GM19240 (cell line): ENCODE measurements around the gene ELN.
A peak's percentile ranks its signal among the peaks of the same experiment; 100 is the strongest.
"Not testable (repeated sequence)": the region's sequence is repeated elsewhere in the genome, so short reads cannot be mapped to it uniquely, and the experiment has no call there.

Experiments used
- DNase-seq: peaks from one replicate; pipeline ENCODE4 v3.0.0; 2011; ENCODE audit warnings: low spot score; ENCODE audit not compliant: insufficient read length

ELN gene

DNA sequence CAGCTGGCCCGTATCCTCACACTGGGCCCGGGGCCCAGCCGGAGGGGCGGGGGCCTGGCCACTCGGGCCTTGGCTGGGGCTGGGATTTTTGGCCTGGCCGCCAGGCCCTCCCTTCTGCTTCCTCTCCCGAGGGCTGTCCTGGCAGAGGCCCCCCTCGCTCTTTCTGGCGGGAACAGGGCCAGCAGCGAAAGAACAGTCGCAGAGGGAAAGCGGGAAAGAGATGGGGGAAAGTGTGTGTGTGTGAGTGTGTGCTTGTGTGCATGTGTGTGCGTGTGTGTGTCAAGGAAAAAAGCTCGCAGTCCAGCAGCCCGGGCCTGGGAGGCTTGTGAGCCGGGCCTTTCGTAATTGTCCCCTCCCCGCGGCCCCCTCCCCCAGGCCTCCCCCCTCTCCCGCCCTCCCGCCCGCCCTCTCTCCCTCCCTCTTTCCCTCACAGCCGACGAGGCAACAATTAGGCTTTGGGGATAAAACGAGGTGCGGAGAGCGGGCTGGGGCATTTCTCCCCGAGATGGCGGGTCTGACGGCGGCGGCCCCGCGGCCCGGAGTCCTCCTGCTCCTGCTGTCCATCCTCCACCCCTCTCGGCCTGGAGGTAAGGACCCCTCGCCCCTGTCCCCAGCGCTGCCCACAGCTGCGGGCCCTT, at the start of gene ELN:
Gene ELN, plus strand, starts transcription at position 491 of the 638 bp plus-strand sequence. Its CDS starts 15 bp downstream, at position 506.
- no peak for DNase-seq

DNA sequence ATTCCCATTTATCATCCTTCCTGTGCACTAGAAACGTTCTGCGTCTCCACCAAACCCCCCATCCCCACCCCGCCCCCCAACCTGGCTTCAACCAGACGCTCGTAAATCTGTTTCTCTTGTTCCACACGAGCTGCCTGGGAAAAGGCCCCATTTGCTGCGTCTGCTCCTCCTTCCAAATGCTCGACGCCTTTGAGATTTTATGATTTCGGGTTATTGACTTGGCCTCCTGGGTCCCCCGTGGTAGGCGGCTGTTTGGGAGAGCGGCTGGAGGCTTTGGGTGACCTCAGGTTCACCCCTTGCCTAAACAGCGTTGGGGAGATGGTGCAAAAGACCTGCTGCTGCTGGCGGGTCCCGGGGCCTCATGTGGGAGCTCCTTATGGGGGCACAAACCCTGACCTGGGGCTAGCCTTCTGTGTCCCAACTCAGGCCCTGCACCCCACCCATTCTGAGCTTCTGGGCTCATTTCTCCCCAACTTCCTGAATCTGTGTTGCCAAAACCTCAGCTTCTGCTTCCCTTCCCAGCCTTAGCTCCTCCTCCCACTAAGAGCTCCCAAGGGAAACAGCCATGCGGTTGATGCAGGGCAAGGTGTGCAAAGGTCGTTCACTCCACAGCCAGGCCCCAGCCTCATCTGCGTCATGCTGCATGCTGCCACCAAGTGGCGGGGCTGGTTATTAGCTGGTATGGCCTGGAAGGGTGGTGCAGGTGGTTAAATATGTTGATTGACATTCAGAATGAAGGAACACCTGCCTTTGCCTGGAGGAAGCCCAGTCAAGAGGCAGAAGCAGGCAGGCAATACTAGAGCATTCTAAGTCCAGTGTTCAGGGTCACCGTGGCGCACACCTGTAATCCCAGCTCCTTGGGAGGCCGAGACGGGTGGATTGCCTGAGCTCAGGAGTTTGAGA, 49.1 kb upstream of the ELN start:
- peak; percentile 67 for DNase-seq

DNA sequence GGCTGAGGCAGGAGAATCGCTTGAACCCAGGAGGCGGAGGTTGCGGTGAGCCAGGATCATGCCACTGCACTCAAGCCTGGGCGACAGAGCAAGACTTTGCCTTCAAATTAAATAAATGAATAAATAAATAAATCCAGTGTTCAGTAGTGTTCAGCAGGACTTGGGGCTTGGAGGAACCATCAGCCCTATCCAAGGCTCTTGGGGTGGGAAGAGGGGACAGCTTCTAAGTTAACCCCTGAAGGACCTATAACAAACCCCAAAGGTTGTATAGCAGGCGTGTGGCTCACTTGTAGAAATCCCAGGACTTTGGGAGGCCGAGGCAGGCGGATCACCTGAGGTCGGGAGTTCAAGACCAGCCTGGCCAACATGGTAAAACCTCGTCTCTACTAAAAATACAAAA, 48.3 kb upstream of the ELN start:
- not testable (repeated sequence) for DNase-seq

DNA sequence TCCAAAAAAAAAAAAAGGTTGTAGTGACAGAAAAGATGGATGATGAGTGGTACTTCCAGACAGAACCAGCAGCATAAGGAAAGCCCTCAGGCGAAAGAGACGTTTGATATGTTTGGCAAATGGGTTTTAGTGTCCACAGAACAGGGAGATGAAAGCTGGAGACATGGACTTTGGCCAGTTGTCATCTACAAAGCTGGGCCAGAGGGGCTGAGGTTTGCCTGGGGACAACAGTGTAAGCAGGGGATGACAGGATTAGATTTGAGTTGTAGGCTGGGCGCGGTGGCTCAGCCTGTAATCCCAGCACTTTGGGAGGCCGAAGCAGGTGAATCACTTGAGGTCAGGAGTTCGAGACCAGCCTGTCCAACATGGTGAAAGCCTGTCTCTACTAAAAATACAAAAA, 47.8 kb upstream of the ELN start:
- DNase-seq: no peak

DNA sequence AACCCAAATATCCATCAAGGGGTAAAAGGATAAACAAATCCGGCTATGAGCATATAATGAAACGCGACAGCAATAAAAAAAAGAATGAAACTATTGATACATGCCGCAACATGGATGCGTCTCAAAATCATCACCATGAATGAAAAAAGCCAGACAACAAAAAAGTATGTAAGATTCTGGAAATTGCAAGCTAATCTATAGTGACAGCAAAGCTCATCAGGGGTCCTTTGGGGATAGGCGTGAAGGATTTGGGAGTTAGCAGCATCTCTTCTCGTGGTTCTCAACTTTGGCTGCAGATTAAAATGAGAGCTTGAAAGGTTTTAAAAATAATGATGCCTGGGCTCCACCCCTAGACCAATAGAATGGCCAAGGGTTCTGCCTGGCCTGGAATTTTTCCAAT, 46.0 kb upstream of the ELN start:
- DNase-seq: no peak

DNA sequence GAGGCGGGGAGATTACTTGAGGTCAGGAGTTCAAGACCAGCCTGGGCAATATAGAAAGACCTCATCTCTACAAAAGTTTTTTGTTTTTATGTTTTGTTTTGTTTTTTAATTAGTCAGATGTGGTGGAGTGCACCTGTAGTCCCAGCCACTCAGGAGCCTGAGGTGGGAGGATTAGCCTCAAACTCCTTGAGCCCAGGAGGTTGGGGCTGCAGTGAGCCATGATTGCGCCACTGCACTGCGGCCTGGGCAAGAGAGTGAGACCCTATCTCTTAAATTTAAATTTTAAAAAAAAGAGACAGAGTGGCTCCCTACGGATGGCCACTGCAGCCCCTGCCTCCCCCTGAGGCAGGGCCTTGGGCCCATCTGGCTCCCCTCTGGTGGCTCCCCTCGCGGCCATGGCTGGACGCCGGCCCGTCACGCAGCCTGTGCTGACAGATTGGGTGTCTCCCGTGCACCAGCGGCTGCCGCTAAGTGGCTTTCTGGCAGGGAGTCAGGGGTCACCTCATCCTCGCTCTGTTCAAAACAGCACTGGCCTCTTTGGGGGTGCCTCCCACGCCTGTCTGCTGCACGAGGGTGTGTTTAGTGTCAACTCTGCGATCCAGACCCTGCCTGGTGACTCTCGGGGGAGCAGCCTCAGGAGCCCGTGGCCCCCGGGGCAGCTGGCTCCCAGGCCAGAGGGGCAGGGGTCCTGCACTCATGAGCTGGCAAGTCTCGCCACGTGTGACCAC, 44.4 kb upstream of the ELN start:
- DNase-seq: no peak

DNA sequence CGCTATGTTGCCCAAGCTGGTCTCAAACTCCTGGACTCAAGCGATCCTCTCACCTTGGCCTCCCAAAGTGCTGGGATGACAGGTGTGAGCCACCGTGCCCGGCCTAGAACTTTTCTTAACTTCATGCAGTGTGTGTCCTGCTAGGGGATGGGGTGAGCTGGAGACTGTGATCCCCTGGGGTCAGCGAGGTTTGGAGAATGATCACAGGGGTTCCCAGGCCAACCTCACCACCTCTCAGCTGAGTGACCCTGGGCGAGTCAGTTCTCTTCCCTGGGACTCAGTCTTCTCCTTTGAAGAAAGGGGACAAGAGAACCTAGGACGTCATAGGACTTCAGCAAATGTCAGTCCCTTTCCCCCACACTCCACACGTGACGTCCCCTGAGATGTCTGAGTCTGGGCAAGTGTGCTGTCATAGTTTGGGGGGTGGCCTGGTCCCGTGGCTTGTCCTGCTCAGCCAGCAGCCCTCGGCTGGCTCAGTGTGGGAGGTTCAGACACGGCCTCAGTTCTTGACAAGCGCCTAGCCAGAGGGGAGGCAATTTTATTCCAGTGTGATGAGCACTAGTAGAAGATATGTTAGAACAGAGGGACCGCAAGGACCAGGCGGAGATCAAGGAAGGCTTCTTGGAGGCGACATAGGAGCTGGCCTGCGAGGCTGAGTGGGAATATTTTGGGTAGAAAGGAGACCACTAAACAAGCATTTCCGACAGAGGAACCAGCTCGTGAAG, 43.3 kb upstream of the ELN start:
- no peak for DNase-seq

DNA sequence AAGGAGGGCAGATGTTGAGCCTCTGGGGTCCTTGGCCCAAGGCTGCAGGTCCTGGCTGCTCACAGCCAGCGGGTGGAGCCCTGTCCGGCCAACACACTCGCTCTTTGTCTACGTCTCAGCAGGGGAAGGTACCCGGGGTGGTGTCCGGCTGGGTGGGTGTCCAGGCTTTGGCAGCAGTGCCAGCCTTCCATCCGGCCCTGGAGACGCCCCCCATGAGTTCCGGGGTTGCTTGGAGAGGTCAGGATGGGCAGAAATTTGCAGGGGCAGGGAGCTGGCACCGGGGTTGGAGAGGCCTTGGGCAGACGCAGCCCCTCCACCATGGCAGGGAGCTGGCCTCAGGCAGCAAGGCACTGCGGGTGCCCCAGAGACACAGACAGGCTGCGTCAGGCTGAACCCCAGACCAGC, 42.2 kb upstream of the ELN start:
- DNase-seq: no peak

DNA sequence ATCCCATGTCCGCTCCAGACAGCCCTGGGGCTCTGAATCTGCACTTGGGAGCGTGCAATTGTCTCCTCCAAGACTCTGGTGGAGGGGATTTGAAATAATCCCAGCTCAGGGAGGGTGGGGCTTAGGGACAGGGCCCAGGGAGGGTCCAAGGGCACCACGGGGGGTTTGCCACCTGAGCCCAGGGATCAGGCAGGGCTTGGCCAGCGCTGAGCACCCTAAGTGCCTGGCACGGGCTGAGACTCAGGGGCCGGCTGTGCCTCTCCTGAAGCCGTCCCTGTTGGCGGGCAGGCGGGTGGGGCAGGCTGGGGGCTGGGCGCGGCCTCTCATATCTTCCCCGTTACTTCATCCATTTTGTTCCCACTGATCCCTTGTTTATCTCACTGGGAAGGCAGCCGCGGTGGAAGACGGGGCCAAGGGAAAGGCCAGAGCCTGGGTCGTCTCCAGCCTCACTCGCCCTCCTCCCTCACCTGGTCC, 41.8 kb upstream of the ELN start:
- DNase-seq: no peak

DNA sequence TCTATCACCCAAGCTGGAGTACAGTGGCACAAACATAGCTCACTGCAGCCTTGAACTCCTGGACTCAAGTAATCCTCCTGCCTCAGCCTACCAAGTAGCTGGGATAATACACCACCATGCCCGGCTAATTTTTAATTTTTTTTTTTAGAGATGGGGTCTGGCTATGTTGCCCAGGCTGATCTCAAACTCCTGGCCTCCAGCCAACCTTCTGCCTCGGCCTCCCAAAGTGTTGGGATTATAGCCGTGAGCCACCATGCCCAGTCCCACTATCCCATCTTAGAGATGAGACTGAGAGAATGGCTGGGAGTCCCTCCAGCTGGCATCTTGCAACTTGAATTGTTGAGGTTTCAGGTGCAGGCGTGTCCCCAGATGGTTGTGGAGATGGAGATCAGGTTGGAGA, 40.7 kb upstream of the ELN start:
- no peak for DNase-seq

DNA sequence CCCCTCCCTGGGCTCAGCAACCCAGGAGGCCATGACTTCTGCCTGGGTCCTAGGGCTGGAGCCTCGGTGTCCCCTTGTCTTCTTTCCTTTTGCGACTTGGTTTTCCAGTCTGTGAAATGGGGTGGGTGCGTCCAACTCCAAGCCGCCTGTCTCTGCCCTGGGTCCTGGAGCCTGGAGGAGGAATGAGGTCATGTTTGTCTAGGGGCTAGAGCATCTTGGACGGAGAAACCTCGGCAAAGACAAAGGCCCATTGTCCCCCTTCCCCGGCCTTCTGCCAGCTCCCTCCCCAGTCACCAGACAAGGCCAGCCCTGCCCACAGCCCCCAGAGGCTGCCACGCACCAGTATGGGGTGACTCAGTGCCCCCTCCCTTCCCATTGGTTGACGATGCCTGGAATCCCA, 39.8 kb upstream of the ELN start:
- DNase-seq: no peak

DNA sequence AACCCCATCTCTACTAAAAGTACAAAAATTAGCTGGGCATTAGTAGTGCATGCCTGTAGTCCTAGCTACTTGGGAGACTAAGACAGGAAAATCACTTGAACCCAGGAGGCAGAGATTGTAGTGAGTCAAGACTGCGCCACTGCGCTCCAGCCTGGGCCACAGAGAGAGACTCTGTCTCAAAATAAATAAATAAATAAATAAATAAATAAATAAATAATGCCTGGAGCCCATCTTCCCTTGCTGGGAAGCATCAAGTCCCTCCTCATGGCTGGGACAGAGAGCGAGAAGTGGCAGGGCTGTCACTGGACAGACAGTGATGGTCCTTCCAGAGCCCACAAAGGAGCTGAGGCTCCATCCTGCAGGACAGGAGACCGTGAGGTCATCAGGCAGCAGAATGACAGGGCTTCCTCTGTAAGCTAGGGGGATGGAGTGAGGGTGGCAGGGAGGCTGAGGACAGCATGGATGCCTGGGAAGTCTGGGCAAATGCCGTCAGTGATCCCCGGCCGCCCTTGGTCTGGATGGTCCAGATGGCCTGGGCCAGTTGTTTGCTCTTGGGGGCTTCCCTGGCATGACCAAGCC, 36.4 kb upstream of the ELN start:
- DNase-seq: no peak

DNA sequence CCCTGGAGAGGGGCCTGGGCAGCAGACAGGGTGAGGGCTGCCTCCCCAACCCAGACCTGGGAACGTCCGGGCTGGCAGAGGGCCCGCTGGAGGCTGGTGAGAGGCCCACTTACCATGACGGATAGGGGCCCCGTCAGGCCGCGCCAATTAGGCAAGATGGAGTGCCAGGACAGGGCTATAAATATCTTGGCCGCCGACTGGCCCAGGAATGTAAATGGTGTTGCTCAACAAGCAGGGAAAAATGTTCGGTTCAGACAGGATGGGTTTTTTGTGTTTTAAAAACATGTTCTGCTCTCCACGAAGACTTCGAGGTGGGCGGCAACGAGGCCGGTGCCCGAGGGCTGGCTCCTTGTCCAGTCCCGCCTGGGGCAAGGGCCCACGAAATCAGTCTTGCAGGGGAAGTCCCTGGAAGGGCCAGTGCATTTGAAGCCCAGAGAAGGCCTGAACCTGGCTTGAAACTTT, 35.8 kb upstream of the ELN start:
- DNase-seq: no peak

DNA sequence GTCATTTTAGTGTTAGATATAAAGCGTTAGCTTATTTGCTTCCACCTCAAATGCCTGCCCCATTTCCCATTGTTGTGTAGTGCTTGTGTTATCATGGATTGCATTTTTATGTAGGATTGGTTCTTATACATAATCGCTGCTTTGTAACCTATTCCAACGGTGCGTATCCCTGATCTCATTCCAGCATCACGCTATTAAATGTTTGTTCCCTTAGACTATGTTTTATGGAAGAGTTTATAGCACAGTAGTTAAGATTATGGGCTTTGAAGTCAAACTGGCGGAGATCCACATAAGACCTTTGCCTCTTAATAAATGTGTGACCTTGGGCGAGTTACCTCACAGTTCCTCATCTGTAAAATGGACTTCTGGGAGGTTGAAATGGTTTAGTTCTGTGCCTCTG, 34.0 kb upstream of the ELN start:
- DNase-seq: no peak

DNA sequence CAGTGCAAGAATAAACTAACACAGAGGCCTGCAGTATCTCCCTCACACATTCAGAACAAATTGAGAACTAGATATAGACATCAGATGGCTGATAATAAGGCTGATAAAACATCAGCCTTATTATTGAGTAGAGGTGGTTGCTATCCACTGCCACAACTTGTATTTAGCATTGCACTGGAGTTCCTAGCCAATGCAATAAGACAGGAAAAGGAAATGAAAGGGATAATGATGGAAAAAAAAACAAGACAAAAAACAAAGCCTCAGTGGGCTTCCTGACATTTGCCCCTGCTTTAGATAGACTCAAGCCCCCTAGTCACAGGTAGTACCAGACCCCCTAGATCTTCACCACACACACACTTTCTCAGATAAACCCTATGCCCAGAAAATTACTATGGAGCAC, 33.2 kb upstream of the ELN start:
- DNase-seq: no peak

DNA sequence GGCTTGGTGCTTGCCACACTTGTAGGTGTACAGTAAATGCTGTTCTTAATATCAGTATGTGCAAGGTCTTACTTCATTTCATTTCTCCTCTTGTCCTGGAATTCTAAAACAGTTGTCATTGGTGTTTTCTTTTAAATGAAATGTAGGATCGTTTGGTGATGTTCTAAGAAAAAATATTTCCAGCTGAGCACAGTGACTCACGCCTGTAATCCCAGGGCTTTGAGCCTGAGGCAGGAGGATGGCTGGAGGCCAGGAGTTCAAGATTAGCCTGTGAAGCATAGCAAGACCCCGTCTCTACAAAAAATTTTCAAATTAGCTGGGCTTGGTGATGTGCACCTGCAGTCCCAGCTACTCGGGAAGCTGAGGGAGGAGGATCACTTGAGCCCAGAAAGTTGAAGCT, 32.6 kb upstream of the ELN start:
- no peak for DNase-seq

DNA sequence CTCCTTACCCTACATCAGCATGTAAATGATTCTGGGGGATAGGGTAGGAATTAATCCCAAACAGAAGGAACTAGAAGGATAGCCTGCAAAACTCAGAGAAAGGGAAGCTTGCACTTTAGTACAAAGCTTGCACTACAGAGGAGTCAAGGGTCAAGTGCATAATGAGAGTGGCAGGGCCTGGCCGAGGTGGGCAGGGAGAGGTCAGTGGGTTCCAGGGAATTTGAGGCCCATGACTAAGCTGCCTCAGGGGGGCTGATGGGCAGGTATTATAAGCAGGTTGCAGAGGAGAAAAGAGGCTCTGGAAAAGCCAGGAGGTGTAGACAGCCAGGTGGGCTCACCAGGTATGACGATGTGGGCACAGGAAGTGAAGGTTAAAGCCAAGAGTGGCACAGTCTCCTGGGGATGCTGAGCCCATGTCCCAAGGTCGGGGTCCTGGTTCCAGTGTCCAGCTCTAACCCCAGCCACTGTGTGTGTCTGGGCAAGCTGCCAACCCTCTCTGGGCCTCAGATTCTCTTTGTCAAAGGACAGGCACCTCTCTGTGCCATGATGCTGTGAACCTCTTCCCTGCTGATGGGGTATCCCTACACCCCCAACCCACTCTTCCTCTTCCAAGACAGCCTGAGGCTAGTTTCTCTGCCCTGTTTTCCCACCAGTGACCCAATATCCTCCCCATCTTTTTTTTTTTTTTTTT, 32.0 kb upstream of the ELN start:
- DNase-seq: no peak

DNA sequence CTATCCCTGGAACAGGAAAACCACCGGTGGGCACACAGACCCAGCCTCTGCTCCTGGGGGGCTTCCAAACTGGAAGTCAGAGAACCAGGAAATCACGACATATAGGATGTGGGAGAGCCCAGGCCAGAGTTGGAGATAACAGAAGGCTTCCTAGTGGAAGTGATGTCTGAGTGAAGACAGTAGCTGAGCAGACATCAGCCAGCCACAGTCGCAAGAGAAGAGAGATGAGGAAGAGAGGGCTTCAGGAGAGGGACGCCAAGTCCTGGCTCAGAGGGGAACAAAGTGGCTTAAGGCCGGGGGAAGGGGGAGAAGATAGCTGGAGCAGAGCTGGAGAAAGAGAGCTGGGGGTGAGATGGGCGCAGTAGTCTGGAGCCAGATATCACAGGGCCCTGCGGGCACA, 30.9 kb upstream of the ELN start:
- DNase-seq: no peak

DNA sequence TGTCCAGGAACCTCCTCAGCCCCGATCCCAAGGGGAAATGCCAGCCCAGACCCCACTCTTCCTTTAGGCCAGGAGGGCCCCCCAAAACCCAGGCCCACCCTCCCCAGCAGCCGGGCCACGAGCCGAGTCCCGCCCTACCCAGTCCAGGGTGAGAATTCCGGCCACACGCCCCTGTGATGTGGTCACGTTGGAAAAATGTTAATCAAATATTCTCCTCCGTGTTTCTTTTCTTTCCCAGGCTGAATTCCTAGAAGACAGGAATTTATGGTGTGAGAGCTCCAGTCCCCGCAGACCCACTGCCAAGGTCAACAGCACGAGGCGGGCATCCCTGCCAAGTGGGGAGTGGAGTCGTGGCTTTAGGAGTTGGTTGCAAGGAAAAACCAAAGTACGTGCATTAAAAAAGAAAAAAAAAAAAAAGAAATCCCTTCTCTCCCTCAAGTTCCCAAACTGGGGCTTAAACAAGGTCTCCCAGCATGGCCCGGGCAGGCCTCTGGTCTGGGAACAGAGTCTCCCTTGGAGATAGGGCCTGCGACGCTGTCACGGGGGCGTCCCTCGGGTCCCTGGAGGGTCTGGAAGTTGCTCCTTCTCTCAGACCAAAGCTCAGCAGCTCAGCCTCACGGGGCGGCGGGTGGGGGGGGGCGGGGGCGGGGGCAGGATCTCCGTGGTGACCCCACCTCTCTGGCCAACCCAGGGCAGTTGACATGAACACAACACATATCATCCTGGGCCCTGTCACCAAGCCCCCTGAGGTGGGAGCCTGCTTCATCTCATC, 28.1 kb upstream of the ELN start:
- no peak for DNase-seq
